Activated CD8-positive, alpha-beta memory T cell treated with anti-CD3 and anti-CD28 coated beads, Interleukin-2, amount 50 U/mL, for 4 hours (primary cell): ENCODE measurements around the gene ATAD1.
A peak's percentile ranks its signal among the peaks of the same experiment; 100 is the strongest.

ENCODE experiments used
- DNase-seq: peaks from one replicate; pipeline ENCODE4 v3.0.0-alpha.2; 2020

The ATAD1 gene

DNA sequence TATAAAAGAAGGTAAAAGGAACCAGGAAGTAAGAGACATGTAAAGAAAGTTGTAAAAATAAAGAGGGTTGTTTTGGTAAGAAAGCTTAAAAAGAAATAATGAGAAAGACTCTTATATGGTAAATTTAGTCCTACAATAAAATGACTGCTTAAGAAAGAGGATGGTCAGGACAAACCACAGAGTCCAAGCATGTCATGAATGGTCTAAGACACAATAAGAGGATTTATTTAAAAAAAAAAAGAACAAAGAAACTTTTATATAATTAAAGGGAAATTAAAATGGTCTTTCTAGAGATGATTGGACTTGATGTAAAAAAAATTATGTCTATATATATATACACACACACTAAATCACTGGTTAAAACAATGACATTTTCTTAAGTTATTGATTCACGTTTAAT is 18.2 kb downstream of the ATAD1 start:
- no peak for DNase-seq

- no peak for DNase-seq
These were observed 19.9 kb downstream of the ATAD1 start for GRCh38 chr10:87798082-87798481.

GRCh38 chr10:87794285-87794684 is 23.7 kb downstream of the ATAD1 start:
- no peak for DNase-seq

- no peak for DNase-seq
These were observed 27.8 kb downstream of the ATAD1 start for GRCh38 chr10:87790185-87790584.

DNA sequence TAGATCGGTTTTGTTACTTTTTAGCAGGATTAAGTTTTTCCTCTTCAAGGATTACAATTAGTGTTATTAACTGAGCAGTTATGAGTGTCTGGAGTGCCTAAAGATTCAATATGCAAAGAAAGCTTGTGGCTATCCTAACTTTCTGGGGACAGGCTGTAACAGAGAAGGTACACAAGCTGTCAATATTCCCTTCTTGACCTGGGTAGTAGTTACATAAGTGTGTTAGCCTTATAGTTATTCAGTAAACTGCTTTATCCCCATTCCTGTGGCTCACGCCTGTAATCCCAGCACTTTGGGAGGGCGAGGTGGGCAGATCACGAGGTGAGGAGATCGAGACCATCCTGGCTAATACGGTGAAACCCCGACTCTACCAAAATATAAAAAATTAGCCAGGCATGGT is 31.6 kb downstream of the ATAD1 start:
- DNase-seq, result no peak

DNA sequence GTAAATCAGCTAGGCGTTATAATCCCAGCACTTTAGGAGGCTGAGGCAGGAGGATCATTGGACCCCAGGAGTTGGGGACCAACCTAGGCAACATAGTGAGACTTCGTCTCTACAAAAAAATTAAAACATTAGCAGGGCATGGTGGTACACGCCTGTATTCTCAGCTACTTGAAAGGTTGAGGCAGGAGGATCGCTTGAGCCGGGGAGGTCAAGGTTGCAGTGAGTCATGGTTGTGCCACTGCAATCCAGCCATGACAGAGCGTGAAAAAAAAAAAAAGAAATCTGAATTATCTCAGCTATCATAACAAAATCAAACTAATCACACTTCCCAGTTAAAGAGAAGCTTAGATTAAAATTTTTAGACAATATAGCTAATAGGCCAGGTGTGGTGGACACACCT is 35.3 kb downstream of the ATAD1 start:
- no peak for DNase-seq

- DNase-seq, result no peak
These were observed 36.5 kb downstream of the ATAD1 start for GRCh38 chr10:87781545-87781944.

- no peak for DNase-seq
These were observed 41.7 kb downstream of the ATAD1 start for GRCh38 chr10:87776328-87776727.

GRCh38 chr10:87775766-87776165 is 42.3 kb downstream of the ATAD1 start:
- no peak for DNase-seq

DNA sequence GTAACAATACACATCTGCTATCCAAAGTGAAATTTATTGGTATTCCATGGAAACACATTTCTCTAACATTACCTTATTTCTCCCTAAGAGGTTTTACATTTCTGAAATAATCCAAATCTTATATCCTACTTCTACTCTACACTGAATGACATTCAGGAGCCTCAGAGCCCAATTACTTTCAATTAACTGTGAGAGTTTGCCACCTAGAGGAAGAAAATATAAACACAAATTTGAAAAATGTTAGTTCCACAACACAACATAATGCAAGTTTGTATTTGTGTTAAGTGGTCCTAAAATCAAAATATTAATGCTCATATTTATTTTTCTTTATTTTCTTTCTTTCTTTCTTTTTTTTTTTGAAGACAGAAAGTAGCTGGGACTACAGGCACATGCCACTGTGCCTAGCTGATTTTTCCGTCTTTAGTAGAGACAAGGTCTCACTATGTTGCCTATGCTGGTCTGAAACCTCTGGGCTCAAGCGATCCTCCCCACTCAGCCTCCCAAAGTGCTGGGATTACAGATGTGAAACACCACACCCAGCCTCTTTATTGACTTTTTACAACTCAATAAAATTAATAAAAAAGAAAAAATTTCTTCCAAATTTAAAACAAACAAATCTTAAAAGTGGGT is 46.0 kb downstream of the ATAD1 start:
- no peak for DNase-seq

DNA sequence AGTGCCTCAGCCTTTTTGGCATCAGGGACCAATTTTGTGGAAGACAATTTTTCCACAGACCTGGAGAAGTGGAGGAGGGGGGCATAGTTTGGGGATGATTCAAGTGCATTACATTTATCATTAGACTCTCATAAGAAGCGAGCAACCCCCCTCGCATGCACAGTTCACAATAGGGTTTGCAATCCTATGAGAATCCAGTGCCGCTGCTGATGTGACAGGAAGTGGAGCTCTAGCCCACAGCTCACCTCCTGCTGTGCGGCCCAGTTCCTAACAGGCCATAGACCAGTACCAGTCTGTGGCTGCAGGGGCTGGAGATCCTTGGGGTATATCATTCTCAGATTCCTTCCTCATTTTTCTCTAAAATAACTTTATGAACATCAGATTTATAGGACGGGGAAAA is 50.8 kb downstream of the ATAD1 start:
- DNase-seq, result no peak

GRCh38 chr10:87765666-87766376 is 52.2 kb downstream of the ATAD1 start:
- no peak for DNase-seq

DNA sequence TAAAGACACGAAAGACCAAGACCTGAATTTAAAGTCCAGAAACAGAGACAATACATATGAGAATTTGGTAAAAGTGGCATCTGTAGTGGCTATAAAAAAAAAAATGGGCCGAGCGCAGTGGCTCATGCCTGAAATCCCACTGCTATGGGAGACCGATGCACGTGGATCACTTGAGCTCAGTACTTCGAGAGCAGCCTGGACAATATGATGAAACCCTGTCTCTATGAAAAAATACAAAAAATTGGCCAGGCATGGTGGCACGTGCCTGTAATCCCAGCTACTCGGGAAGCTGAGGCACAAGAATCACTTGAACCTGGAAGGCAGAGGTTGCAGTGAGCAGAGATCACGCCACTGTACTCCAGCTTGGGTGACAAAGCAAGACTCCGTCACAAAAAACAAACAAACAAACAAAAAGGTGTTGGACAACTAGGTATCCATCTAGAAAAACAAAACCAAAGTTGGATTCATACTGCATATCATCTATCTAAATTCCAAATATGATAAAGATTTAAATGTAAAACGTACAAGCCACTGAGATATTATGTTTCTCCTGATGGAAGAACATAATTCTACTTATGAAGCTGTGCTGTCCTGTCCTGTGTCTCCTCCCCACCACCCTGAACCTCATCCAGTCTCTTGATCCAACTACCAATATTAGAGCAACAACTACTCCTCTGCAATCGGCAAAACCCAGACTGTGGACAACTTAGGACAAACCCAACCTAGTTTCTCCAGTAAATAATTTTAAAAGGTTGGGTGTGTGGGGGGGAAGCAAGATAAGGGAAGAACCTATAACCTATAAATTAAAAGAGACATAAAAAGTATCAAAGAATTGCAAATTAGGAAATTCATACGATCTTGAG is 53.7 kb downstream of the ATAD1 start:
- DNase-seq, result no peak

DNA sequence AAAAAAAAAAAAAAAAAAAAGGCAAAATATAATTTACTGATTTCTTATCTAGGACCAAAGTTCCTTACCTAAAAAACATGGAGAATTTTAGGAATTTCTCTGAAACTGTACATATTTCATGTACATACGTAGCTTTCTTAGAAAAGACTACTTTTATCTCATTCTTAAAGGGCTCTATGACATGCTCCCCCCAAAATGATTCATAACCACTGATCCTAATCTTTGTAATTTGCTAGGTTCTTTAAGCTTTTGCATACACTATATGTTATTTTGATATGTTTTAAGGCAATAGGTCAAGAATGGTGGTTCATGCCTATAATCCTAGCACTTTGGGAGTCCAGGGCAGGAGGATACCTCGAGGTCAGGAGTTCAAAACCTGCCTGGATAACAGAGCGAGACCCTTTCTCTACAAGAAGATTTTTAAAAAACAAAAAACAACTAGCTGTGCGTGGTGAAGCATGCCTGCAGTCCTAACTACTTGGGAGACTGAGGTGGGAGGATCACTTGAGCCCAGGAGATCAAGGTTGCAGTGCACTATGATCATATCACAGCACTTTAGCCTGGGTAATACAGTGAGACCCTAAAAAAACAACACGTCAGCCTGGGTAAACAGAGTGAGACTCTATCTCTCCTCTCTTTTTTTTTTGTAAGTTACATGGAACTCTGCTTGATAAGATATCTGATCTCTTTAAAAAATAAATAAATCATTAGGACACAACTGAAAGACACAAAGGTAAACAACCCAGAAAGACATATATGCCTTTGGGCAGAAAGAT is 54.8 kb downstream of the ATAD1 start:
- DNase-seq, result no peak

- peak; percentile 27 for DNase-seq
These were observed 56.1 kb downstream of the ATAD1 start for GRCh38 chr10:87761892-87762291.

GRCh38 chr10:87761153-87761552 is 56.9 kb downstream of the ATAD1 start:
- DNase-seq, result no peak

GRCh38 chr10:87760195-87760905 is 57.7 kb downstream of the ATAD1 start:
- no peak for DNase-seq

- DNase-seq, result no peak
These were observed 58.5 kb downstream of the ATAD1 start for GRCh38 chr10:87759551-87759950.

DNA sequence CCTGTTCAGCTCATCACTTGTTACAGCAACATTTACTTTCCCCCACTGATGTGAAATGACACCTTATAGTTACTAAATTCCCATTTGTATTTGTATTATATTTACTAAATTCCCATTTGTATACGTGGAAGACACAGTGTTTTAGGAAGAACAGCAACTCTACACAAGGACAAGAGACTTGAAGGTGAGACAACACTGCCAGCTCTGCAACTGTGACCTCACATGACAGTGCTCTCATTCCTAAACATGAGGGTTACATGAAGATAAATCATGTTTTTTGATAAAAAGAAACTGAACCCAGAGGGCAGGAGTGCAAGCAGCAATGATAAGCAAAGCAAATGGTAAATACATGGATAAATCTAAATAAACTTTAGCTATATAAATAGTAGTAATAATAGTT is 60.3 kb downstream of the ATAD1 start:
- no peak for DNase-seq

DNA sequence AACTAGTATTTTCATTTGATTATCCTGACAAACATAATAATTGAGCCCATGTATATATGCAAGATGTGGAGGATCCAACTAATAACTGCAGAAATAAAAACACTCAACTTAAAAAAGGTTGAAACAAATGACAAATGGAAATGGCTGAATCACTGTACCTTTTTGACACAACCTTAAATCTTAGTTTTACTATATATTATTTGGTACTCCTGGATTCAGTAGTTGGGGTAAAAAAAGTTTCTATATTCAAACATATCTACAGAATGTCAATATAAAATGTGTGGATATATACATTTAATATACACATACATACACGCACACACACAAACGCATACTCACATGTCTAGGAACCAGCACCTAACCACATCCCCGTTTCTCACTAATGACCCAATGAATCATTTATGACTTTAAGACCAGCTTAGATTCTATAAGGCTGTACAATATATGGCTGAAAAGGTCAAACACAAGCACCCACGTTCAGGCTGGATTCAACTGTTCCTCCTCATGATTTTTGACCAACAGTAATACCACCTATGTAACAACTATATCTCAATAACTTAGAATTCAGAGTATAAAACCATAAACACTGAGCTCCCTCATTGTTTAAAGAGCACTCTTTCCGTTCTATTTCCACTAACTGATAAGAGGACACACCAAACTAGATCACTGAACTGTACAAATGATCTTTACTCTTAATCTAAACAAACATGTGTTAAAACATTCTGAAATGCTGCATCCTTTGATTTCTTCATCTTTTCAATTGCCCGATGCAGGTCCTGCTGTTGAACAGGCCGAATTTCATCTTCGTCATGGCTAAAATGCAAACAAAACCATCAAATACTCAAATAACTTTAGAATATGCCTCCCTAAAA is 63.8 kb downstream of the ATAD1 start:
- no peak for DNase-seq

DNA sequence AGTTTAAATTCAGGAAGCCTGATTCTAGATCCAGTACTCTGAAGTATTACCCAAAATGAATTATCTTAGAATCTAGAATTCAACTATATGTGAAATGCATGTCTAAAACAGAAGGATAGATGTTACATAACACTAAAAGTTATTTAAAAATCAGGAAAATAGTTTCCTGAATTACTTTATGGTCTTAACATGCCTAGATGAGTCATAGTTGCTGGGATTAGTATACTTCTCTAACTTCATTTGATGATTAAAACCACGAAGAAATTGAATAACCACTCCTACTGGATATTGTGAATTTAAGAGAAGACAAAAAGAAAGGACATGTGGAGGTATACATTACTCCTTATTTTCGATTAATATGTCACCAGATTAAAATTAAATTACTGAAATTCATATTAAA is 65.5 kb downstream of the ATAD1 start:
- no peak for DNase-seq
